ENCODE data around the gene NME9.

The NME9 gene

DNA sequence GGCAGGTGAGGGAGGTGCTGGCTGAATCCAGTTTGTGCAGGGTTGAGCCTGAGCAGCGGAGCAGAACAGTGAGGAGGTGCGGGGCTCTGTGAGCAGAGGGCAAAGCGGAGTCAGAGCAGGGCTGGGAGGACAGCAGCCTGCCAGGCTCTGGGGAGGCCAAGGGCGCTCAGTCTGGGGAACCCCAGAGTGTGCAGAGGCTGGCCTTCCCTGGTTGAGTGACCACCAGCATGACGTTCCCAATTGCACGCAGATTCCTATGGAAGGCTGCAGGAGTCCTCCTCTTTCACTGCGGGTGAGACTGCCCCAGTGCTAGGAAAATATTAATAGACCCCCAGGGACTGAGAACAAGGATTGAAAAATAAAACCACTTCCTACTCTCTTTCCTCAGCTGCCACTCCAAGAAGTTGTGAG, 31.9 kb upstream of the NME9 start:
- DNase-seq (ENCODE audit: low read depth) = no peak

- no peak for DNase-seq (ENCODE audit: low read depth)
These were observed 31.3 kb upstream of the NME9 start for GRCh38 chr3:138360869-138361525.

- DNase-seq (ENCODE audit: low read depth) = no peak
These were observed 30.5 kb upstream of the NME9 start for GRCh38 chr3:138359919-138360868.

DNA sequence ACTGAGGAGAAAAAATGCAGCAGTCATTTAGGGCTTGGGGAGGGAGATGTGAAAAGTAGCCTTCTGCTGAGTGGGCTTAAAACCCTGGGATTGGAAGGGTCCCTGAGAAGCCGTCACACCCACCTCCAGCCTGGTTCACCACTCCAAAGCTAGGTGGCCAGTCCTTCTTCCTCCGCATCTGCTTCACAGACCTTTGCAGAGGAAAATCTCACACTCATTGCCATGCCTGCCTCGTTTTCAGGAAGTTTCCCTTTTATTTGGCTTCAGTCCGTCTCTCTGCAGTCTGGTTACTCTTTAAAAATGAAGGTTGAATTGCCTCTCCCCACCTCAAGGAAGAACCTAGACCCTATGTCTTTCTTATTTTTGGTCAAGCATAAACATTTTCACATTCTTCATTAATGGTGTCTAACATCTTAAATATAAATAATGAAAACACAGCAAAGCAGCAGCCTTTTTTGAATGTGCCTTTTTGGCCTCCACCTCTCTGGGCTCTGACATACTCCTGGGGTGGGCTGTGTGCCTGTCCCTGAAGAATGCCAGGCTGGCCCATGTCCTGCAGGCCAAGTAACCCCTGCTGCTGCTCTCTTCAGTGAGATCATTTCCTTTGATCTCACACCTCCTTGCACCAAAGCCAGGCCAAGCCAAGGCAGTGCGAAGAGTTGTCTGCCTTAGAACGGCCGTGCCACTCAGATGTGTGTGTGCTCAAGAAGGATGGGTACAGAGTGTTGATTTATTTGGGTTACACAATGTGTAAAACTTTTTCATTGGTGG, 29.7 kb upstream of the NME9 start:
- DNase-seq (ENCODE audit: low read depth) = no peak

GRCh38 chr3:138356730-138357405, 27.2 kb upstream of the NME9 start:
- no peak for DNase-seq (ENCODE audit: low read depth)

- DNase-seq (ENCODE audit: low read depth) = no peak
These were observed 25.4 kb upstream of the NME9 start for GRCh38 chr3:138355071-138355470.

DNA sequence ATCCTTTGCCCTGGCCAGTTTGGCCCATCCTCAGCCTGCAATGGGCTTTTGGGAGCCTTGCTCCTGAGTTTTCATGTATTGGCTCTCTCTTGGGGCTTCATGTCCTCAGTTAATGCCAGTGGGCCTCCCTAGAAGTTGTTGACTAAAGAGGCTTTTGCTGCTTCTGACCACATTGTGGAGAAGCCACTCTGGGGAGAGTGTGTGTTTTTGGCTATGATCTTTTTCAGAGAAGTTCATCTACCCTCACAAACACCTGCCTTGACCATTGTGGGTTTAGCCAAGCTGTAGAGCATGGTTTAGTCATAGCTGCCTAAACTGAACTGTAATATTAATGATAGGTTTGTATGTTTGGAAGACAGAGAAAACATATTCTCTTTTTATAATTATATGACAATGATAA, 24.7 kb upstream of the NME9 start:
- no peak for DNase-seq (ENCODE audit: low read depth)

- no peak for DNase-seq (ENCODE audit: low read depth)
These were observed 22.4 kb upstream of the NME9 start for GRCh38 chr3:138351916-138352550.

DNA sequence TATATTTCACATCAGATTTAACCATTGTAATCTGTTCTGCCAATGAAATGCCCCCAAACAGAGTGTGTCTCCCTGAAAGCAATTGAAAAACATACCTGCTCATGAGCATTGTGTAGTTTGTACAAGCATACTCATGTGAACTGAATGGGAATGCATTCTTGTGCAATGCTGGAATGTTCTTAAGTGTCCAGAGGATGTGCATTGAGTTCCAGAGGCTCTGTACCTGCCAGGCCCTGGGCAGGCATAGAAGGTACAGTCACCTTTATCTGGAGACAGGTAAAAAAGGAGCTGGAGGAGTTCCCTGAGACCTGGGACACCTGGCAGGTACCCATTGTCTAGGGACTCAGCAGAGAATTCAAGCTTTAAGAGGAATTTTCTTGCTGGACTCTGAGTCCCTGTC, 21.5 kb upstream of the NME9 start:
- no peak for DNase-seq (ENCODE audit: low read depth)

DNA sequence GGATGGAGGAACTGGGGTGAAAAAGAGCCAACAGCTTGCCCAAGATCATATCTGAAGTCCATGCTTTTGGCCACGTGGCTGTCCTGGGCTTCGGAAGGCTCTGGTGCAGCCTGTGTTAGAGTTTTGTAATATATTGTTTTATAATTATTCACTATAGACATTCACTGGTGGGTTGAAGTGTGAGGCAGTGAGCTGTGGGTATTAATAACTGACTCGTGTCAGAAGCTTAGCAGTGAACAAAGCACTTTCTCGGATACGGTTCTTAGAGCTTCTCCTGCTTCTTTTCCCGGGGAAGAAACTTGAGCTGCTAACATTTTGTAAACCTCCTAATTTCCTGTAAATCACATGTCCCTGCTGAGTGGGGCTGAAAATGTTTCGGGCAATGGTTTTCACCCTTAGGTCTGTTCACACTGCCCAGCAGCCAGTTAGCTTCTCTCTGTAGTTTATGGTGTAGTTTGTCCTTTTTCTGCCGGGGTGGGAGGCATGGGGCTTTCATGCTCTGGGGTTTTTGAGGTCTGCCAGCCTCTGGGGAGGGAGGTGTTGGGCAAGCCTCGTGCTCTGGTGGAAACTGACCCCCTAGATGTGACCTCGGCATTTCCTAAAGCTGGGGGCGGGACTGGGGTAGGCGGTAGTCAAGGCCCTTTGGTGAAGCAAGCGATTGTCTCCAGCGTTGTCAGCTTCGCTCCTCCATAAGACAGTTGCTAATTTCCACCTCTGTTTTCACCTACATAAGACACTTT, 20.4 kb upstream of the NME9 start:
- DNase-seq (ENCODE audit: low read depth) = no peak

- no peak for DNase-seq (ENCODE audit: low read depth)
These were observed 19.4 kb upstream of the NME9 start for GRCh38 chr3:138348754-138349739.

GRCh38 chr3:138347960-138348753, 18.5 kb upstream of the NME9 start, which contains the start of gene MRAS:
Gene MRAS (plus strand): TSS chr3:138348579. CDS start chr3:138372884, 24,305 bp downstream.
- DNase-seq (ENCODE audit: low read depth) = no peak

GRCh38 chr3:138344754-138345153, 15.1 kb upstream of the NME9 start:
- DNase-seq (ENCODE audit: low read depth) = no peak

- DNase-seq (ENCODE audit: low read depth) = no peak
These were observed 10.9 kb upstream of the NME9 start for GRCh38 chr3:138340511-138340910.

DNA sequence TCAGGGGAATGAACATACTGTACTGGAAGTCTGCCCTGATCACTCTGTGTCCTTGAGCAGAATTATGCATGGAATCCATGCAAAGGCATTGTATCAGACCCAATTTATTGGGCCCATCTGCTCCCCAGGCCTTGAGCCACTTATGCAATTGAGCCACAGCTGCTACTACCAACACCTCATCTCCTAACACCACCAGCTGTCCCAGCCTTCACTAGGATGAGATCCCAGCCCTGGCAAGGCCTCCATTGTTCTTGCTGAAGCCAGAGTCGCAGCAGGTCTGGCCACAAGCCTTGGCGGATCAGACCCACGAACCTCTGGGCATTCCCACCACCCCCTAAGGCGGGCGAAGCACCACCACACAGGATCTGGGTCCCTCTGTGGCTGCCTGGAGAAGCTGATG, 9.2 kb upstream of the NME9 start:
- DNase-seq (ENCODE audit: low read depth) = no peak

GRCh38 chr3:138338244-138338643, 8.6 kb upstream of the NME9 start:
- no peak for DNase-seq (ENCODE audit: low read depth)

- DNase-seq (ENCODE audit: low read depth) = no peak
These were observed 6.9 kb upstream of the NME9 start for GRCh38 chr3:138336454-138336999.

- DNase-seq (ENCODE audit: low read depth) = no peak
These were observed 5.0 kb upstream of the NME9 start for GRCh38 chr3:138334608-138335007.

All from T-helper 22 cell (primary cell).